Uterus (tissue), 2 donors: Measurements from ENCODE around the gene KLRF1.

Experiments used
- CTCF ChIP-seq, 4 experiments: fragments of 200-600 bp in 2 of 4; fragments of 450-650 bp in 2 of 4; sonication (generic) in 2 of 4; IDR thresholded peaks; one replicate each; pipeline ENCODE4 v1.5.1; 2016 to 2019; ENCODE audit warnings: antibody characterized with exemption in 4 of 4, mild to moderate bottlenecking in 2 of 4, moderate library complexity in 1 of 4
- POLR2A ChIP-seq, 2 donors: fragments of 450-650 bp; IDR thresholded peaks; one replicate each; pipeline ENCODE4 v1.6.1; 2016; ENCODE audit warnings: antibody characterized with exemption in 2 of 2, mild to moderate bottlenecking in 1 of 2, moderate library complexity in 1 of 2

GRCh38 chr12:9794484-9795093, 32.7 kb upstream of the KLRF1 start:
- no peak for TF ChIP-seq CTCF (IDR thresholded peaks at IDR 0.05)
- TF ChIP-seq POLR2A (IDR thresholded peaks at IDR 0.05), result no peak
